ENCODE results near the gene ZNF407.

Gene ZNF407

GRCh38 chr18:75066936-75067335, 469.3 kb downstream of the ZNF407 start:
- Histone ChIP-seq H3F3A (ENCODE audit: insufficient read depth, low read length) (no peaks in the 10 kb centered on the region), H3K9ac (ENCODE audit: low read length) (no peak overlapping the region), H3K27ac (ENCODE audit: low read length) (no peak overlapping the region), H2AFZ (ENCODE audit: low read length) (no peak overlapping the region), H4K20me1 (ENCODE audit: insufficient read depth, low read length) (no peaks in the 10 kb centered on the region), H3K9me3 (replicated peaks; ENCODE audit: insufficient read depth, low read length) (no peaks in the 10 kb centered on the region; the same call in 1 of the 2 replicates), H3K9me2 (replicated peaks; ENCODE audit: insufficient read depth, low read length) (no peaks in the 10 kb centered on the region), H3K4me2 (ENCODE audit: low read depth, low read length) (no peak overlapping the region), H3K4me1 (ENCODE audit: low read length) (no peaks in the 10 kb centered on the region), H3K4me3 (ENCODE audit: low read length) (no peak overlapping the region), H3K79me2 (ENCODE audit: low read length) (no peaks in the 10 kb centered on the region), H3K36me3 (replicated peaks; ENCODE audit: insufficient read depth, low read length) (no peaks in the 10 kb centered on the region), H3K27me3 (replicated peaks; ENCODE audit: insufficient read depth, low read length) (no peaks in the 10 kb centered on the region)
- no peak for DNase-seq
- TF ChIP-seq EZH2 (optimal IDR thresholded peaks at IDR 0.05; ENCODE audit: low read depth, low read length) (no peak), CTCF (IDR thresholded peaks at IDR 0.05; ENCODE audit: low read length) (no peak), EZH2phosphoT487 (IDR thresholded peaks at IDR 0.05; ENCODE audit: low read length) (no peak)

- no peaks in the 10 kb centered on the region for H3F3A ChIP-seq (ENCODE audit: insufficient read depth, low read length)
- H3K27ac ChIP-seq (ENCODE audit: low read length) = no peak overlapping the region
- H3K9ac ChIP-seq (ENCODE audit: low read length) = no peak overlapping the region
- no peak for DNase-seq
- H3K27me3 ChIP-seq (replicated peaks; ENCODE audit: insufficient read depth, low read length) = no peaks in the 10 kb centered on the region
- no peaks in the 10 kb centered on the region for H3K79me2 ChIP-seq (ENCODE audit: low read length)
- H3K4me3 ChIP-seq (ENCODE audit: low read length) = no peak overlapping the region
- no peaks in the 10 kb centered on the region for H3K9me2 ChIP-seq (replicated peaks; ENCODE audit: insufficient read depth, low read length)
- no peaks in the 10 kb centered on the region for H3K4me1 ChIP-seq (ENCODE audit: low read length)
- no peaks in the 10 kb centered on the region for H4K20me1 ChIP-seq (ENCODE audit: insufficient read depth, low read length)
- no peak overlapping the region for H2AFZ ChIP-seq (ENCODE audit: low read length)
- H3K36me3 ChIP-seq (replicated peaks; ENCODE audit: insufficient read depth, low read length) = no peaks in the 10 kb centered on the region
- no peak for TF ChIP-seq EZH2phosphoT487 (IDR thresholded peaks at IDR 0.05; ENCODE audit: low read length)
- no peak for TF ChIP-seq CTCF (IDR thresholded peaks at IDR 0.05; ENCODE audit: low read length)
- TF ChIP-seq EZH2 (optimal IDR thresholded peaks at IDR 0.05; ENCODE audit: low read depth, low read length) = no peak
- no peaks in the 10 kb centered on the region; the same call in 1 of the 2 replicates for H3K9me3 ChIP-seq (replicated peaks; ENCODE audit: insufficient read depth, low read length)
- no peak overlapping the region for H3K4me2 ChIP-seq (ENCODE audit: low read depth, low read length)
Observed at GRCh38 chr18:75067996-75068645, 470.5 kb downstream of the ZNF407 start.

- no peak for DNase-seq
- H3K9me2 ChIP-seq (replicated peaks; ENCODE audit: insufficient read depth, low read length) = no peaks in the 10 kb centered on the region
- H3K4me2 ChIP-seq (ENCODE audit: low read depth, low read length) = no peak overlapping the region
- no peaks in the 10 kb centered on the region for H3K4me1 ChIP-seq (ENCODE audit: low read length)
- H3K27ac ChIP-seq (ENCODE audit: low read length) = no peak overlapping the region
- H4K20me1 ChIP-seq (ENCODE audit: insufficient read depth, low read length) = no peaks in the 10 kb centered on the region
- H3K9ac ChIP-seq (ENCODE audit: low read length) = no peak overlapping the region
- H3K4me3 ChIP-seq (ENCODE audit: low read length) = no peak overlapping the region
- H3K27me3 ChIP-seq (replicated peaks; ENCODE audit: insufficient read depth, low read length) = no peaks in the 10 kb centered on the region
- H2AFZ ChIP-seq (ENCODE audit: low read length) = no peak overlapping the region
- H3F3A ChIP-seq (ENCODE audit: insufficient read depth, low read length) = no peaks in the 10 kb centered on the region
- H3K36me3 ChIP-seq (replicated peaks; ENCODE audit: insufficient read depth, low read length) = no peaks in the 10 kb centered on the region
- H3K79me2 ChIP-seq (ENCODE audit: low read length) = no peaks in the 10 kb centered on the region
- H3K9me3 ChIP-seq (replicated peaks; ENCODE audit: insufficient read depth, low read length) = no peaks in the 10 kb centered on the region; the same call in 1 of the 2 replicates
- TF ChIP-seq CTCF (IDR thresholded peaks at IDR 0.05; ENCODE audit: low read length) (no peak), EZH2 (optimal IDR thresholded peaks at IDR 0.05; ENCODE audit: low read depth, low read length) (no peak), EZH2phosphoT487 (IDR thresholded peaks at IDR 0.05; ENCODE audit: low read length) (no peak)
Observed at GRCh38 chr18:75068682-75069435, 471.2 kb downstream of the ZNF407 start.

Measured in MM.1S (cell line).